GM18526 (cell line): ENCODE data around the gene DNM1.

ENCODE experiments used
- POLR2A ChIP-seq: IDR thresholded peaks from 3 replicates; pipeline ENCODE4 v1.6.1; 2011; ENCODE audit not compliant: insufficient read length; ENCODE audit errors: extremely low read depth

Gene DNM1

DNA sequence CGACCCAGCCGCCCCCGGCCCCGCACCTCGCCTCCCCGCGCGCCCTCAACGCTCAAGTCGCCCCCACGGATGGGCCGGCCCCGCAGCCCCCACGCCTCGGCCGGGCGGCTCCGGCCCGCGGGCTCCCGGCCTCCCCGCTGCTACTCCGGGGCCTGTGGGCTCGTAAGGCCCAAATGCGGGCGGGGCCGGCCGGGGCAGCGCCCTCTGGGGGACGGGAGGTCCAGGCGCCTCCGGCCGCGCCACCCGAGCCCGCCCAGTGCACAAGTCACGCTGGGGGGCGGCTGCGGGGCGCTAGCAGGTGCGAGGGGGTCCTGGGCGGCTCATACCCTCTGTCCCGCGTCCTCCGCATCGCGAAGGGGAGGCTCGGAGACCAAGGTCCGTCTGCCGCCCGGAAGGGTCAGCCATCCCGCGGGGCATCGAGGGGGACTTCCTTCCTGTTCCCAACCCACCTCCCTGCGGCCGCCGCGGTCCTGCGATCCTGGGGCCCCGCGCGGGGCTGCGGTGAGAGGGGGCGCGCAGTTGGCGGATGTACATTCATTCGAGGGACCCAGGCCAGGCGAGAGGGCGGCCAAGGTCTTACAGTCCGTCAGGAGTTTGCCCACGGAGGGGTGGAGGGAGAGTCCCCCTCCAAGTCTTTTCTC is 11.7 kb upstream of the DNM1 start, which contains the start of gene CIZ1:
Gene CIZ1, minus strand, starts transcription at position 167 of the 641 bp plus-strand sequence. CDS start 715 bp downstream, outside the sequence.
- TF ChIP-seq POLR2A: peak; percentile 71

DNA sequence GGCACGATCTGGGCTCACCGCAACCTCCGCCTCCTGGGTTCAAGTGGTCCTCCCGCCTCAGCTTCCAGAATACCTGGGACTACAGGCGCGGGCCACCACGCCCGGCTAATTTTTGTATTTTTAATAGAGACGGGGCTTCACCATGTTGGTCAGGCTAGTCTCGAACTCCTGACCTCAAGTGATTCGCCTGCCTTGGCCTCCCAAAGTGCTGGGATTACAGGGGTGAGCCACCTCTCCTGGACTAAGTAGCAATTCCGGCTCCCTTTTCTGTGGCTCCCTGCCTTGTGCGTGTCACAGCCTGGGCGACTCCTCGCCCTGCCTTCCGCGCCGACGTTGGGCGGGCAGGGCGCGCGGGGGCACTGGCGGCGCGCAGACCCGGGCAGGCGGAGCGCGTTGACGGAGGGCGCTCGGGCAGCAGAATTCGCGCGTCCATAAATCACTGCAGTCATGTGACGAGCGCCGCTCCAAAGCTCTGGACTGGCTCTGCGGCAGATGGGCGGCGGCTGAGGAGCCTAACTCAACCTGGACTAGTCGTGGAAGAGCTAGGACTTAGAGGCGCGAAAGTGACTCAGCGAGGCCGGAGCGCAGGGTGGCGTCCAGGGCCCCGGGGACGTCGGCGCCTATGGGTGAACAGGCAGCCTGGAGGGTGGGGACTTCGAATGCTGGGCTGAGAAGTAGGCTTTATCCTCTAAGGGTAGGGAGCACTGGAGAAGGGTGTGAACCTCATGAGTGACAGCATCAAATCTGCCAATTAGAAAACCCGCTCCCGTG is 10.4 kb upstream of the DNM1 start:
- no peak for TF ChIP-seq POLR2A

DNA sequence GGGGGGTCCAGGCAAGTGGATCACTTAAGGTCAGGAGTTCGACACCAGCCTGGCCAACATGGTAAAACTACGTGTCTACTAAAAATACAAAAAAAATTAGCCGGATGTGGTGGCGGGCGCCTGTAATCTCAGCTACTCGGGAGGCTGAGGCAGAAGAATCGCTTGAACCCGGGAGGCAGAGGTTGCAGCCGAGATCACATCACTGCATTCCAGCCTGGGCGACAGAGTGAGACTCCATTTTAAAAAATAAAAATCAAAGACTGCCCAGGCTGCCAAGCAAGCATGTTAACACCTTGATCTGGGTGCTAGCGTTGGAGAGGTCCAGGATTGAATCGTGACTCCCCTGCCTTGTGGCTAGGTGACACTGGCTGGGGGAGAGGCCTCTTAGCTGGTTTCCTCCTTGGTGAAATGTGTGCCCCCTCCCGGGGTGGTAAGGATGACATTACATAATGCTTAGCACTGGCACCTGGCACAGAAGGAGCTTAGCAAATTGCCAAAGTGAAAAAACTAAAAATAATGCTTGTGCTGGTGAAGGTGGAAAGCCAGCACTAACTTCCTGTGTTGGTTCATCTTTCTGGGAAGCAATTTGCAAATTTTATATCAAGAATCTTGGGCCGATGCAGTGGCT is 9.6 kb upstream of the DNM1 start:
- no peak for TF ChIP-seq POLR2A

DNA sequence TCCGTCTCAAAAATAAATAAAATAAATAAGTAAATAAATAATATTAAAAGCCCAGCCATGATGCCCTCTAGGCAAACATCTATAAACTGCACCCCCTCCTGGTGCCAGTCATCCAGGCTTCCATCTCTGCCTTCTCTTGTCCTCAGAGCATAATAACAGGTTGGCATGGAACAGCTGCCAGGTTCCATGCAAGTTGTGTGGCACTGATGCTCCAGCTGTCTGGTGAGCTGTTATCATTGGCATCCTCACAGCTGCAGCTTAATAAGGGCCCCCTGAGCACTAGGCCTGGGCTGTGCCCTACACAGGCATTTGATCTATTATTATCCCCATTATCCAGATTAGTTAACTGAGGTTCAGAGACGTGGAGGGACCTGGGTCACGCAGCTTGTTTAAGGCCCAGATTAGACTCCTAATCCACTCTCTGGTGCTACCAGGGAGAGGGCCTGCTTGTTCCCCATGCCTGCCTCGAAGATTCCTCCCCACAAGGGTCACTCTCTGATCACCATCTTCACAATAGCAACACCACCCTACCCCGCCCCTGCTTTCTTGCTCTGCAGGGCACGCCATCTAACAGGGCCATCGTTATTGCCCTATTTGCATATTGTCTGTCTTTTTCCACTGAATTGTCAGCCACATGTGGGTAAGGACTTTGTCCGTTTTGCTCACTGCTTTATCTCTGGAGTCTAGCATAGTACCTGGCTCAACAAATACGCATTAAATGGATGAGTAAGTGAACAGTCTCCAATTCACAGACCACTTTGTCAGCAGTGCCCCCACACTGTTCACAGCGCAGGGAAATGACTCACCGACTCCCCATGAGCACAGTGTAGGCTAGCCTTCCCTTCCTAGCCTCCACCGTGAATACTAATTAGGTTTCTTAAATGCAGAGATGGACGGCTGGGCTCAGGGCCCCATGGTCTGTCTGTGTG is 1.5 kb upstream of the DNM1 start:
- TF ChIP-seq POLR2A: no peak

DNA sequence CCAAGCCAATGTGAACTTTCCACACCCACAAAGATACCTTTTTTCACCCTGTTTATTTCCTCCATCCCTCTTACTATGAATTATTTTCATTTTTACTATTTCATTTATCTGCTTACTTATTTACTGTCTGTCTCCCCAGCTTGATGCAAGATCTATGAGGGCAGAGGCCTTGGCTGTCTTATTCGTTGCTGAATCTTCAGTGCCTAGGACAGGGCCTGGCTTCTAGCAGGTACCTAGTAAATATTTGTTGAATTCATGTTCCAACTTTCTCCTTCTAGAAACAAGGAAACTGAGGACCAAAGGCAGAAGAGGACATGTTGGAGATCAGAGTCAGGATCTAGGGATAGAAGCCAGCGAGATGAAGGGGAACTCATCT is 543 bp upstream of the DNM1 start:
- TF ChIP-seq POLR2A: no peak

DNA sequence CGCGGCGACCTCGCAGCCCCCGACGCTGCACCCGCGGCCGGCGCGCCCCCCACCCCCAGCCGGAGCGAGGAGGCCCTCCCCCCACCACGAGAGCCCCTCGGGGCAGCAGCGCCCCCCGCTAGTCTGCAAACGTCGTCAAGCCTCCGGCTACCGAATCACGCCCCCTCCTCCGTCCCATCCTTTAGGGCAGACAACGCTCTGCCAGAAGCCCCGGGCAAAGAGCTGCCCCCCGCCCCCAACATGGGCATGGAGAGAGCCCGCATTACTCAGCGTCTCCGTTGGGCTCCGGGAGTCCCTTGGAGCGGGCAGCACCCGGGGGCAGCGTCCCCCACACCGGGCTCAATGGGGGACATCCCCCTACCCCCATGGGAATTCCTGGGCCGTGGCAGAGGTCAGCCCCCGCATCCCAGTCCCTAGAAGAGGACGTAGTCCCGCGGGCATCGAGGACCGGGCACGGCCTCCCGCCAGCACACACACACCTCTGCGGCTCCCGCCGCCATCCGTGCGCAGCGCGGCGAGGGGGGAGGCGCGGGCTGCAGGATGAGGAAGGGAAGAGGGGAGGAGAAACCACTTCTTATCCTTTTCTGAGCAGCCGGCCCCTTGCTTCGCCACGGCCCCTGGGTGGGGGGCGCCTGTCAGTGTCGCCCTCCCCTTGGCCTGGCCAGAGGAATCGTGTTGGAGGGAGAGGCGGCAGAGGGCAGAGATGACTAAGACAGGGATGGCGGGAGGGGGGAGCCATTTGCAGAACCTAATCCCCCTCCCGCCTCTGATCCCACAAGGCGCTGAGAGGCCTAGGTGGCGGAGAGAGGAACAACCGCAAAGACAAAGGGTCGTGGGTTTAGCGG is 750 bp downstream of the DNM1 start:
- TF ChIP-seq POLR2A: no peak

DNA sequence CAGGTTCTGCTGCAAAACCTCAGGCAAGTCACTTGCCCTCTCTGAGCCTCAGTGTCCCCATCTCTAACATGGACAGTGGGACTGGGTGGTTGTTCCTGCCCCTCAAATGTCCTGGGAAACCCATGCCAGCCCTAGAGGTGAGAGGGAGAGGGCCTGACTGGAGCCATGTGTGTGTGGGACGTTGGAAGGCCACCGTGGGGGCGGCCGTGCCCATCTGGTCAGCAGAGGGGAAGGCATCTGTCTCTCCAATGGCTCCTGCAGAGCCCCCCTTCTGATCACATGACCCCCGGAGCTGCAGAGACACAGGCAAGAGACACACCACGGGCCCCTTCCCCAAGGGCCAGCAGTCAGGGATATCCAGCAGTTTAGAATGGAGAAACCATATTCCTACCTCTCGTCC is 1.7 kb downstream of the DNM1 start:
- TF ChIP-seq POLR2A: no peak

DNA sequence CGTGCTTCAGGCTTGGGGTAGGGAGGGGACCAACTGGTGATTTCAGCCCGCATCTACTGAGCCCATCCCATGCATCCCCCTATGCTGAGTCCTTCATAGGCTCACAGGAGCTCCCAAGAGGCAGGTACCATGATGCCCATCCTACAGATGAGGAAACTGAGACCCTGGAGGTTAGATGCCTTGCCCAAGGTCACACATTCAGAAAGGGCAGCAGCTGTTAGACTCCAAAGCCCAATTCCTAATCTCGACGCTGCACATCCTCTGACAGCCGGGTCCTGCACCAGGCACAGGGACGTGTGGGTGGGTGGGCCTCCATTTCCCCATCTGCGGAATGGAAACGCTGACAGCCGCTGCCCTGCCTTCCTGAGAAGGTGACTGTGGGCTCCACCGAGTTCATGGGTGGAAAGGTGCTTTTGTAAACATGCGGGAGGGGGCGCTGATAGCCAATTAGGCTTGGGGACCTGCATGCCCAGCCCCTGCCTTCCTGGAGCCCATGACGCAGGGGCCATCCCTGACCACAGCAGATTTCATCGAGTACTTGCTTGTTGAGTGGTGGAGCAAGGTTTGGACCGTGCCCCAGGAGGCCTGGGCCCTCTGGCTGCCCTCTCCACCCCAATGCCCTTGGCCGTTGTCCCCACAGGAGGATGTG is 2.2 kb downstream of the DNM1 start:
- no peak for TF ChIP-seq POLR2A

DNA sequence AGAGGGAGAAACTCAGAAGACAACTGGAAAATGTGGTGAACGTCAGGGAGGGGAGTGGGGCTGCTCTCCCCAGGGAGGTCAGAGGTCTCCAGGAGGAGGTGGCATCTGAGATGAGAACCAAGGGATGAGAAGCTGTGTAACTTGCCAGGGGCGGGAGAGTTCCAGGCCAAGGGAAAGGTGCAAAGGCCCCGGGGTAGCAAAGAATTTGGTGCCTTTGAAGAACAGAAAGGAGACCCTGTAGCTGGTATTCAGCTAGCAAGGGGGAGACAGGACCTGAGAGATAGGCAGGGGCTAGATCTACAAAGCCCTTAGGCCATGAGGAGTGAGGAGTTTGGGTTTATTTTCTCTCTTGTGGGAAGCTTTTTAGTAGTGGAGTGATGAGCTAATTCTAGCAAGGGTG is 3.3 kb downstream of the DNM1 start:
- no peak for TF ChIP-seq POLR2A

DNA sequence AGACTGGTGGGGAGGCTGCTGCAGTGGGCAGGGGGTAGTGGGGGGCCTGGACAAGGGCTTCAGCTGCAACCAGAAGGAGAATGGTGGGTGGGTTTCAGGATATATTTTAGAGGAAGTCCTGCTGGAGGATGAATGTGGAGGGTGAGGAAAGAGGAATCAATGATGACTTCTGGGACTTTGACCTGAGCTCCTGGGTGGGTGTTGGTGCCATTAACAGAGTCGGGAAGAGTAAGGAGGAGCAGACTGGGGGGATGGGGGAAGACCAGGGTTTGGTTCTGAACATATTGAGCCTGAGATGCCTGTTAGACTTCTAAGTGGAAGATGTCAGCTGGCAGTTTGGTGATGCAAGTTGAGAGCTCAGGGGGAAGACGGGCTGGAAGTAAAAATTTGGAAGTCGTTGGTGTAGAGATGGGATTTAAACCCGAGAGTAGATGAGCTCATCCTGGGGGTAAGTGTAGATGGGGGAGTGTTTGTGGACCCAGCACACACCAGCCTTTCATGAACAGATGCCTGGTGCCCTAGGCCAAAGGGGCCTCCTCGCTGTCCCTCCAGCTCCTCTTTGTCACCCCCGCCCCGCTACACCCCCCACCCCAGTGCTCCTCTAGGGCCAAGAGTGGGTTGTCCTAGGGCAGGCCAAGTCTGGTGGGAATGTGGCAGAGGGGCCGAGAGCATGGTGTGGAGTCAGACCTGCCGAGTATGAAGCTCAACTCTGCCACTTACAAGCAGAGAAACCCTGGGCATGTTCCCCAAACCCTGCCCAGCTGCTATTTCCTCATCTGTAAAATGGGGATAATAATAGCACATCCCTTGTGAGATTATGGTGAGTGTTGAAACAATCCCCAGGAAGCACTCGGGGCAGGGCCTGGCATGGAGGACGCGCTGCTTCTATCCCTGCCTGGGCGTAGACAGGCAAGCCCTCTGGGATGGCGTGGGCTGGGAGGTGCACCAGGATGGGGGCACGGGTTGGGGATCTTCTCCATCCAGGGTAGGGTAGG is 4.0 kb downstream of the DNM1 start:
- TF ChIP-seq POLR2A: no peak

DNA sequence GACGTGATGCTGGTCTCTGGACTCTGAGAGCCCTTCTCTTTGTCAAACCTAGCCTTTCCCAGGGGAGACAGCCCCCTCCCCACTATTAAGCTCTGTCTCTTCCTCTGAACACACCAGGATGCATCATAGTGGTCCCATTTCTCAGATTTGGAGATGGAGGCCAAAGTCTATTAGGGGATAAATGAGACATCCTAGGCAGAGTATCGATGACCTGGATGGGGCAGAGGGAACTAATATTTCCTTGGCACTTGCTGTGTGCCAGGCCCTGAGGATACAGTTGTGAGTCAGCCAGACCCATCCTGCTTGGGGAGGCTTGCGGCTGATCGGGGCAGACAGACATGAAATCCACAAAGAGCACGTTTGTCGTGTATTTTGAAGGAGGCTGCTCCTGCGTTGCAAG is 5.2 kb downstream of the DNM1 start:
- no peak for TF ChIP-seq POLR2A

DNA sequence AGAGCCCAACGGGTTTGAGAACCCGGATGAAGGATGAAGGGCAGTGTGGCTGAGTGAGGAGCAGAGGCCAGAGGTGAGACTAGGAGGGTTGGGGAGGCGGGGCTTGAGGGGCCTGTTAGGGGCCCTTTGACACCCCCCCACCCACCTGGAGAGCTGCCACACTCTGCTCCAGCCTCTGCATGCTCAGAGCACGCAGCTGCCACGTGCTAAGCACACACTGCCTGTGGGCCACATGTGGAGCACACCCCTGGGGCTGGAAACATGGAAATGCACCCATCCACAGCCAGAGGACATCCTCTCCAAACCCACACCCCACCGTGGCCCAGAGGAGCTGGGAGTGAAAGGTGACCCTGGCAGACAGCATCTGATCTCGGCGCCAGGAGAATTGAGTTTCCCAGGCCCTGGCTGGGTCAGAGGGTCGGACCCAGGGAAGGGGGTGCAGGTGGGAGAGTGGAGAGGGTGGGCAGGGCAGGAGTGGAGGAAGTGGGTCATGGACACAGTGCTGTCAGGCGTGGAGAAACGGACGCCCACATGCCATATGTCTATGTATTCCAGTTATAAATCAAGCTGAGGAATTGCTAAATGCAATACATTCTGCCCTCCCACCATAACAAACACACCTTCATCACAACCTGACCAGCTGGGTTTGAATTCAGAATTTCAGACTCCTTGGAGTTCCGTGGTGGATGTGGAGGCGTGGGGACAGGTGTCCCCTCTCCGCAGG is 5.9 kb downstream of the DNM1 start:
- no peak for TF ChIP-seq POLR2A
